Urothelium cell line (cell line): Measurements from ENCODE around the gene TSPAN17.
A peak's percentile ranks its signal among the peaks of the same experiment; 100 is the strongest.

Source experiments
- DNase-seq: peaks from one replicate; pipeline ENCODE4 v3.0.0; 2011; ENCODE audit warnings: low spot score, mixed read lengths
- FAIRE-seq: peaks from 2 replicates; lab custom pipeline; 2011; peaks lifted over from hg19 to GRCh38; lab: Jason Lieb, UNC

Gene TSPAN17

GRCh38 chr5:176658817-176659511 is 11.7 kb downstream of the TSPAN17 start:
- no peak for FAIRE-seq
- no peak for DNase-seq

GRCh38 chr5:176659512-176659839 is 12.2 kb downstream of the TSPAN17 start:
- FAIRE-seq = no peak
- no peak for DNase-seq

- no peak for DNase-seq
- FAIRE-seq = peak; percentile 23
These were observed 12.7 kb downstream of the TSPAN17 start for GRCh38 chr5:176659860-176660461.

GRCh38 chr5:176660530-176660859 is 13.2 kb downstream of the TSPAN17 start:
- no peak for FAIRE-seq

GRCh38 chr5:176660860-176661641 is 13.8 kb downstream of the TSPAN17 start:
- DNase-seq = peak; percentile 88
- FAIRE-seq = no peak

More at GRCh38 chr5:176660530-176660859, 13.2 kb downstream of the TSPAN17 start:
- DNase-seq = no peak

- FAIRE-seq = no peak
These were observed 14.4 kb downstream of the TSPAN17 start for GRCh38 chr5:176661676-176662075.

GRCh38 chr5:176662371-176663333 is 15.4 kb downstream of the TSPAN17 start:
- DNase-seq (no peak), FAIRE-seq (no peak)

More at GRCh38 chr5:176661676-176662075, 14.4 kb downstream of the TSPAN17 start:
- no peak for DNase-seq

GRCh38 chr5:176663566-176663965 is 16.3 kb downstream of the TSPAN17 start:
- DNase-seq (no peak), FAIRE-seq (no peak)

GRCh38 chr5:176664479-176664878 is 17.2 kb downstream of the TSPAN17 start:
- DNase-seq = no peak
- FAIRE-seq = no peak

GRCh38 chr5:176664886-176665285 is 17.6 kb downstream of the TSPAN17 start:
- FAIRE-seq = no peak

GRCh38 chr5:176665517-176665916 is 18.2 kb downstream of the TSPAN17 start:
- FAIRE-seq = no peak
- DNase-seq = no peak

More at GRCh38 chr5:176664886-176665285, 17.6 kb downstream of the TSPAN17 start:
- DNase-seq = no peak

GRCh38 chr5:176667637-176668036 is 20.4 kb downstream of the TSPAN17 start:
- FAIRE-seq (no peak), DNase-seq (no peak)

GRCh38 chr5:176670449-176670848 is 23.2 kb downstream of the TSPAN17 start:
- DNase-seq (no peak), FAIRE-seq (no peak)

- DNase-seq (no peak), FAIRE-seq (no peak)
These were observed 24.1 kb downstream of the TSPAN17 start for GRCh38 chr5:176671399-176671798.

GRCh38 chr5:176671890-176672747 is 24.8 kb downstream of the TSPAN17 start:
- no peak for FAIRE-seq
- DNase-seq = no peak

GRCh38 chr5:176673651-176674583 is 26.6 kb downstream of the TSPAN17 start:
- no peak for FAIRE-seq

GRCh38 chr5:176674799-176675198 is 27.5 kb downstream of the TSPAN17 start:
- no peak for DNase-seq
- FAIRE-seq = no peak

More at GRCh38 chr5:176673651-176674583, 26.6 kb downstream of the TSPAN17 start:
- no peak for DNase-seq

- FAIRE-seq (no peak), DNase-seq (peak; percentile 60)
These were observed 28.5 kb downstream of the TSPAN17 start for GRCh38 chr5:176675676-176676360.
